Activated CD8-positive, alpha-beta memory T cell treated with anti-CD3 and anti-CD28 coated beads for 48 hours (primary cell): ENCODE measurements around the gene SRC.
"Not testable (repeated sequence)": the region's sequence is repeated elsewhere in the genome, so short reads cannot be mapped to it uniquely, and the experiment has no call there.

ENCODE experiments used
- DNase-seq, 3 experiments: peaks; one replicate each; pipeline ENCODE4 v3.0.0-alpha.2; 2020; ENCODE audit warnings: low read depth in 2 of 3, low spot score in 2 of 3

SRC gene

DNA sequence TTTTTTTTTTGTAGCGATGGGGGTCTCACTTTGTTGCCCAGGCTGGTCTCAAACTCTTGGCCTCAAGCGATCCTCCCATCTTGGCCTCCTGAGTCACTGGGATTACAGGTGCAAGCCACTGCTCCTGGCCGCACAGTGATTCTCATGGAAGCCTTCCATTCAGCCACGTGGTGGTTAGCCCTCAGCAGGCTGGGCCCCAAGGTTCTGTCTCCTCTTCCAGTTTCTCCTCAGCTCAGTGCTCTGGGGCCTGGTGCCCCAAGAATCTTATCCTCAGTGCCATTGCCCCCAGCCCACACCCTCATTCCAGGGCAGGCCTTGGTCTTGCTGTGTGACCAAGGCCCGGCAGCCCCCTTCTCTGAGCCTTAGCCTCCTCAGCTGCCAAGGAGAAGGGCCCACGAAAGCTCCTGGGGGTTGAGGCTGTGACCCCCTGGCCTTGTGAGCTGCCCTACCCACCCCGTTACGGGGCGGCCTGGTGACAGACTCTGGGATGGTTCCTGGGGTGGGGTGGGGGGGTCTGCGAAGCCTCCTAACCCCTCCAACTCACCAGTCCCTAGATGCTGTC, 16.4 kb downstream of the SRC start:
- DNase-seq, result no peak

DNA sequence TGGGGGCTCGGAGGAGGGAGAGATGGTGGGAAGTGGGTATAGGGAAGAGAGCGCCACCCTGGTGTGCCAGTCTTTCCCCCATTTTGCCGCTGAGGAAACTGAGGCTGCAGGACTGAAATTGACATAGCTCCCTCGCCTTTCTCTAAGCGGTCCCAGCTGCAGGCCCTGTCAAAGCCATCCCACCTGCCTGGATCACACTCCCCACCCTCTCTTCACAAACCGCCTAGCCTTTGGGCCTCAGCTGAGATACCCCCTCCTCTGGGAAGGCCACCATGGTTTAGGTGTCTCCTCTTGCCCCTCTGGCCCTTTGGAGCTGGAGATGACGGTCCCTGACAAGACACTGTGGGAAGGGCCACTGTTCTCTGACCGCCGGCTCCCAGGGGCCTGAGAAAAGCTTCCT, 16.9 kb downstream of the SRC start:
- DNase-seq, result no peak

DNA sequence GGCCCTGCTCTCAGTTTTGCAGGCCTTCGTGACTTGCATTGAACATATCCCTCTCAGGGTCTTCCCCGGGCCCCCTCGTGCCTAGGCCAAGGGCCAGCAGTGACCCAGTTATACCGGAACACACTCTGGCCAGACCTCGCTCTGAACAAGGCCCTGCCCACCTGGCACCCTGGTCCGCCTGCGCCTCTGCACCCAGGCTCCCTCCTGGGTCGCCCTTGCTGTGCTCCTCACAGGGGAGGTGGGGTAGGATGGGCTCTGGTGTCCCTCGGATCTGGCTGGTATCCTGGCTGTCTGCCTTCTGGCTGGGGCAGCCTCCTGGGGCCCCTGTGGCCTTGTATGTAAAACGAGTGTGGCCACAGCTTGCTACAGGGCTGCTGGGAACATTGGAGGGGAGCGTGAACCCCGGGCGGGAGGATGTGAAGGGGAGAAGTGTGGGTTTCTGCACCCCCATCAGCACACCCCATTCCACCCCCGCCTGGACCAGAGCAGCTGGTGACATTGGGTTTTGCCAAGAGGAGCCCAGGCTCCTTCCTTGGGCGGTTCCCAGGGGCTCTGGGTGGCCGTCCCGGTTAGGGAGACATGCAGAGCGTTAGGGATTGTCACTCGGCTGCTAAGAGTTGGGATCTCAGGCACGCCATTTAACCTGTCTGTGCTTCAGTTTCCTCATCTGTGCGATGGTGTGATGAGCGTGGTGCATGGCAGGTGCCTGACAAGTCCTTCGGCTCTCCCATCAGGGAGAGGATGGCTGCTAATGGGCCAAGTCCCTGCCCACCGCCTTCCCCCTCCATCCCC, 17.5 kb downstream of the SRC start:
- no peak for DNase-seq

GRCh38 chr20:37364013-37364926, 18.3 kb downstream of the SRC start:
- DNase-seq, result no peak

GRCh38 chr20:37364927-37365272, 19.0 kb downstream of the SRC start:
- DNase-seq, result no peak

DNA sequence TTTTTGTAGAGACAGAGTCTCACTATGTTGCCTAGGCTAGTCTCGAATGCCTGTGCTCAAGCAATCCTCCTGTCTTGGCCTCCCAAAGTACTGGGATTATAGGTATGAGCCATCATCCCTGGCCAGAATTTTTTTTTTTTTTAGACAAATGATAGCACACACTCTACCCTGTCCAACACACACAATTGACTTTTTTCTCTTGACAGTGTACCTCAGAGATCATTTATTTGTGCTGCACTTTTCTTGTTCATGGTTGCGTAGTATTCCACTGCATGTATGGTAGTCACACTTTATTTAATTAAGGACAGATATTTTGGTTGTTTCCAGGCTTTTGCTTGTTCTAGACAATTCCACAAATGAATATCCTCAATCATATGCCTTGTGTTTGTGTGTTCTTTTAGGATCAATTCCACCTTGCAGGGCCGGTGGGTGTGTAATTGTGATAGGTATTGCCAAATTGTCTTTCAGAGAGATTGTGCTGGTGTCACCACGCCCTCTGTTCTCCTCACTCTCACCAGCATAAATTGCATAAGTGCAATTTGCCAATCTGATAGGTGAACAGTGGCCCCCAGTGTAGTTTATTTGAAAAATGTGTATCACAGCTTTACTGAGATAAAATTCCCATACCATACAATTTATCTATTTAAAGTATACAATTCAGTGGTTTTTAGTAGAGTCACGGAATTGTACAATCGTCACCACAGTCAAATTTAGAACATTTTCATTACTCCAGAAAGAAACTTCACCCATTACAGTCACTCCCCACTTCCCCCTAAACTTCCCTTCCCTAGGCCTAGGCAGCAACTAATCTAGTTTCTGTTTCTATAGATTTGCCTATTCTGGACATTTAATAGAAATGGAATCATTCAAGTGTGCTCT, 20.1 kb downstream of the SRC start:
- DNase-seq, result no peak

DNA sequence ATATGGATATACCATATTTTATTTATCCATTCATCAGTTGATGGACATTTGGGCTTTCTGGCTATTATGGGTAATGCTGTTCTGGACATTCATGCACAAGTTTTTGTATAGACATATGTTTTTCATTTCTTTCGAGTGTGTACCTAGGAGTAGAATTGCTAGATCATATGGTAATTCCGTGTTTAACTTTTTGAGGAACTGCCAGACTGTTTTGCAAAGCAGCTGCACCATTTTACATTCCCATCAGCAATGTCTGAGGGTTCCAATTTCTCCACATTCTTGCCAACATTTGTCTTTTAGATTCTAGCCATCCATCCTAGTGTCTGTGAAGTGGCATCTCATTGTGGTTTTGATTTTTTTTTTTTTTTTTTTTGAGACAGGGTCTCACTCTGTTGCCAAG, 20.8 kb downstream of the SRC start:
- no peak for DNase-seq

- DNase-seq, result no peak
Measured at GRCh38 chr20:37369846-37370245, 23.9 kb downstream of the SRC start.

DNA sequence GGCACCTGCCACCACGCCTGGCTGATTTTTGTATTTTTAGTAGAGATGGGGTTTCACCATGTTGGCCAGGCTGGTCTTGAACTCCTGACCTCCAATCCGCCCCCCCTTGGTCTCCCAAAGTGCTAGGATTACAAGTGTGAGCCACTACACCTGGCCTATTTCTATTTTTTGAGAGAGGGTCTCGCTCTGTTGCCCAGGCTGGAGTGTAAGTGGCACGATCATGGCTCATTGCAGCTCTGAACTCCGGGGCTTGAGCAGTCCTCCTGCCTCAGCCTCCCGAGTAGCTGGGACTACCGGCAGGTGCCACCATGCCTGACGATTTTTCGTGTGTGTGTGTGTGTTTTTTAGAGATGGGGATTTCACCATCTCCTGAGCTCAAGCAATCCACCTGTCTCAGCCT, 25.9 kb downstream of the SRC start:
- DNase-seq, result not testable (repeated sequence)

- no peak for DNase-seq
Measured at GRCh38 chr20:37372441-37372840, 26.5 kb downstream of the SRC start.

GRCh38 chr20:37373020-37373598, 27.2 kb downstream of the SRC start:
- DNase-seq, result no peak

GRCh38 chr20:37375227-37375626, 29.3 kb downstream of the SRC start:
- DNase-seq, result no peak

- no peak for DNase-seq
Measured at GRCh38 chr20:37376324-37376723, 30.4 kb downstream of the SRC start.

GRCh38 chr20:37376791-37377190, 30.9 kb downstream of the SRC start:
- DNase-seq, result no peak

DNA sequence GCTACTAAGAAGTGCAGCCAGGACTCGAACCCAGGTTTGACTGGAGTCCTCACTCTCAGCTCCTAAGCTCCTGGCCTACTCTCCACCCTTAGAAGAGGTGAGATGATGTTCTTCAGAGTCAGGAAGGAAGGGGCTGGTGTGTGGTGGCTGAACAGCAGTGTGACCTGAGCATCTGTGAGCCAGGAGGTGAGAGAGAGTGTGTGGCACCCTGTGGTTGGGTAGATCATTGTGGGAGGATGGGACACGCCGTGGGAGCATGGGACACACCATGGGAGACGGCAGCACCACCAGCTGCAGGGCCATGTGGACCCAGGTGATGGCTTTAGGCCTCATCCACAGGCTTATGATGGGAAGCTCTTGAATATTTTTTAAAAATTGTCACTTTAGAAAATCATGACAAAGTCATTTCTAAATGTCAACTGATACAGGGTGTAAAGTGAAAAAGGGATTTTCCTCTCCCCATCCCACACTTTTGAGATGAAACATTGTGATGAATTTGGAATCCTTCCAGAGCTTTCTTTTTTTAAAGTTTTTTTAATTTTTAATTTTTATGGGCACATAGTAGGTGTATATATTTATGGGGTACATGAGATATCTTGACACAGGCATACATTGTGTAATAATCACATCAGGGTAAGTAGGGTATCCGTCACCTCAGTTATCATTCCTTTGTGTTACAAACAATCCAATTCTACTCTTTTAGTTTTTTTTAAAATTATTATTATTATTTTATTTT, 31.6 kb downstream of the SRC start:
- no peak for DNase-seq

DNA sequence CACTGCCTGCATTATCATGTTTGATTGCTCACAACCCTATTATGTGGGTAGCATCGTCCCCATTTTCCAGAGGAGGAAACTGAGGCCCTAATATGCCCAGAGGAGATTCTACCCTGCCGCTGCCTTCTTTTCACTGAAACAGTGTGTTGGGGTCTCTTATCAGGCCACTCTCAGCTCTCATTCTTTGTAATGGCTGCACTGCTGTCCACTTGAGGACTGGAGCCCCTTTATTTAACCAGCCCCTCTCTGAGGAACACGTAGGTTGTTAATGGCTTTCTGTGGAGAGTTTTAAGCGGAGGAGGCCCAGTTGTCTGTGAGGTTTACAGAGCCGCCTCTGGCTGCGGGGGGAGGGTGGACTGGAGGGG, 32.5 kb downstream of the SRC start:
- no peak for DNase-seq

DNA sequence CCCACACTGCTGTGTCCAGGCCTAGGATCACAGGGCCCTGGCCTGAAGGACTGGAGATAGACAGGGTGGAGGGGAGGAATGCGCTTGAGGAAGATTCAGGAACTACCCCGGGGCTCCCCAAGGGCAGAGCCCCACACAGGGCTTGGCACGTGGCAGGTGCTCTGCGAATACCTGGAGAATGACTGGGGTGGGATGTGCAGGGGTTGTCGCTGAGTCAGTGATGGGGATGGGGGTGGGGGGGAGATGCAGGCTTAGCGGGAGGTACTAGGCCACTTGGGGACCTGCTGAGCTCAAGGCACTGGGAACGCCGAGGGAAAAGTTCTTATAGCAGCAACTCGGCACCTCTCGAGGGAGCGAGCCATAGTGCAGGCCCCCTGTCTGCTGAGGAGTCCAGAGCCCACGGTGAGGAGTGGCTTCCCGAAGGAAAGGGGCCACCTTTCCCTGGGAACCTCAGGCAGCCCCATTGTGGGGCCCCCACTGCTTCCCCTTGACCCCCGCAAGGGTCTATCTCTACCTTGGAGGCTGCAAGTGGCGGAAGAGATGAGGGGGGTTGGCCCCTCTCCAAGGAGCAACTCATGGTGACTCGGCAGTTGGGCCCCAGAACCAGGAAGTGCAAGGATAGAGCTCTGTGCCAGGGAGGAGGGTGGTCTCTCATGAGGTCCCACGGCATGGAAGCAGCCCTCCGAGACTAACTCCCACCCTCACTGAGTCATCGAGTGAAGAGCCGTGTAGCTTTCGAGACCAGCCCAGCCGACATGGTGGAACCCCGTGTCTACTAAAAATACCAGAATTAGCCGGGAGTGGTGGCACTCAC, 33.1 kb downstream of the SRC start:
- no peak for DNase-seq

DNA sequence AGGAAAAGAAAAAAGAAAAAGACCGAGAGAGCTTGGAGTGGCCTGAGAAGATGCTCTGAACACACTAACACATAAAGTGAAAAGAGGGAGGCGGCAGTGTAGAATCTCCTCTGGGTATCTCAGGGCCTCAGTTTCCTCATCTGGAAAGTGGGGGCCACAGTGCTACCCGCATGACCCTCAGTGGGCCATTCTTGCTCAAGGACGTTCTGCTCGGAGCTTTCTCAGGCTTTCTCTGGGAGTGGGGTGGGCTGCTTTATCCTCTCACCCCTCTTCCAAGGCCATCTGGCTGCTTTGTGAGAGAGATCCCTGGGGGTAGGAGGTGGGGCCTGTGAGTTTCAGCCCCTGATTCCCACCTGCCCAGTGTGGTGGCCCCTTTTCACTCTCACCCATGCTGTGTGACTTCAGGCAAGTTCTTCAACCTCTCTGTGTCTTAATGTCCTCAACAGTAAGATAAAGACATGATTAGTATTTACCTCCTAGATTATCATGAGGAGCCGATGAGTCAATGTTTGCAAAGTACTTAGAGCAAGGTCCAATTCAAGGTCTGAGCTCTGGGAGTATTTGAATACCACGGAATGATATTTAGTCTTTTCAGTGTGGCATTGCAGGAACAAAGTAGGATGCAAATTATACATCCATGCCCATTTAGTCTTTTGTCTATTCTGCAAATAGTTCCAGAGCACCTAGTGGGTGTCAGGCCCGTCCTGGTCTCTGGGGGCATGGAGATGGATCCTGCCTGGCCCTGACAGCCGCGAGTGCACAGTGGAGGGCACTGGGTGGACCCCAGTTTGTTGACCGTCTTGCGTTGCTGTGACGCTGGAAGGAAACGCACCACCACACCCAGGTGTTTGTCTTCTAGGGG, 34.3 kb downstream of the SRC start:
- DNase-seq, result no peak
